ENCODE results near the gene LRP5.

LRP5 gene

GRCh38 chr11:68365943-68366435 lies 53.6 kb downstream of the LRP5 start:
- DNase-seq (ENCODE audit: insufficient read length, low spot score) (no peak), FAIRE-seq (no peak)

- no peak for DNase-seq (ENCODE audit: insufficient read length, low spot score)
- FAIRE-seq: no peak
Observed at GRCh38 chr11:68367252-68367651, 54.9 kb downstream of the LRP5 start.

- no peak for FAIRE-seq
- DNase-seq (ENCODE audit: insufficient read length, low spot score): no peak
Observed at GRCh38 chr11:68369756-68370155, 57.4 kb downstream of the LRP5 start.

- no peak for DNase-seq (ENCODE audit: insufficient read length, low spot score)
- no peak for FAIRE-seq
Observed at GRCh38 chr11:68370211-68371111, 58.1 kb downstream of the LRP5 start.

- FAIRE-seq: no peak
- DNase-seq (ENCODE audit: insufficient read length, low spot score): no peak
Observed at GRCh38 chr11:68371171-68372041, 59.0 kb downstream of the LRP5 start.

- no peak for DNase-seq (ENCODE audit: insufficient read length, low spot score)
- FAIRE-seq: peak; percentile 95
Observed at GRCh38 chr11:68372114-68372513, 59.7 kb downstream of the LRP5 start.

GRCh38 chr11:68372625-68373024 lies 60.2 kb downstream of the LRP5 start:
- DNase-seq (ENCODE audit: insufficient read length, low spot score): no peak
- no peak for FAIRE-seq

GRCh38 chr11:68373189-68373814 lies 60.9 kb downstream of the LRP5 start:
- FAIRE-seq: peak; percentile 20
- DNase-seq (ENCODE audit: insufficient read length, low spot score): no peak

- DNase-seq (ENCODE audit: insufficient read length, low spot score) (no peak), FAIRE-seq (no peak)
Observed at GRCh38 chr11:68373815-68374501, 61.6 kb downstream of the LRP5 start.

GRCh38 chr11:68374531-68374930 lies 62.1 kb downstream of the LRP5 start:
- FAIRE-seq: peak; percentile 72
- no peak for DNase-seq (ENCODE audit: insufficient read length, low spot score)

- FAIRE-seq: no peak
- no peak for DNase-seq (ENCODE audit: insufficient read length, low spot score)
Observed at GRCh38 chr11:68375337-68375736, 62.9 kb downstream of the LRP5 start.

GRCh38 chr11:68375766-68376165 lies 63.4 kb downstream of the LRP5 start:
- FAIRE-seq (peak; percentile 75), DNase-seq (ENCODE audit: insufficient read length, low spot score) (no peak)

GRCh38 chr11:68377389-68377795 lies 65.0 kb downstream of the LRP5 start:
- no peak for DNase-seq (ENCODE audit: insufficient read length, low spot score)
- peak; percentile 31 for FAIRE-seq

- DNase-seq (ENCODE audit: insufficient read length, low spot score) (no peak), FAIRE-seq (no peak)
Observed at GRCh38 chr11:68379206-68379605, 66.8 kb downstream of the LRP5 start.

GRCh38 chr11:68380786-68381622 lies 68.6 kb downstream of the LRP5 start:
- FAIRE-seq (no peak), DNase-seq (ENCODE audit: insufficient read length, low spot score) (no peak)

- no peak for FAIRE-seq
Observed at GRCh38 chr11:68381716-68382115, 69.3 kb downstream of the LRP5 start.

GRCh38 chr11:68382358-68382998 lies 70.1 kb downstream of the LRP5 start:
- FAIRE-seq (no peak), DNase-seq (ENCODE audit: insufficient read length, low spot score) (no peak)

More at GRCh38 chr11:68381716-68382115, 69.3 kb downstream of the LRP5 start:
- DNase-seq (ENCODE audit: insufficient read length, low spot score): no peak

- FAIRE-seq (peak; percentile 86), DNase-seq (ENCODE audit: insufficient read length, low spot score) (peak; percentile 81)
Observed at GRCh38 chr11:68383976-68384501, 71.6 kb downstream of the LRP5 start.
